ENCODE measurements around the gene POU2F1. TPM values are rescaled to one million over a fixed set of nuclear protein-coding genes. Genes with fewer than 3 reads are reported as not detected.

Gene POU2F1
- total RNA-seq, 1 experiment from 2014 or later = 24.5 TPM

DNA sequence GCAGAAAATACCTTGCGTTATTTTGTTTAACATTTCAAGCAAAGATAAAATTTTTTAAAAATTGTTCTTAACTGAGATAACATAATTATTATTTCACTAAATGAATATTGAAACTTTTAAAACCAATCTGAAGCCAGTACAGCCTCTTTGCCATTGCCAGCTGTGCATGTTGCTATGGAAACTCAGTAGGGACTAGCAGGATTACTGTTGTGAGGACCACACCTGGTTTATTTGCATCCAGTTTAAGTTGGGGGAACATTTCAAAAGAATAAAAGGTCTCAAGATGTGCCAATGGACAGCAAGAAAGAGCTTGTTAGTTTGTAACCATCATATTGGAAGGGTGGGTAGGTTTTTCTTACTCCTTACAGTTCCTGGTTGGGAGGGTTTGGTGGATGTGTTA is 80.7 kb downstream of the POU2F1 start:
- H3K27ac ChIP-seq (ENCODE audit: low read depth, low read length) = no peak overlapping the region
- TF ChIP-seq SIN3A (IDR thresholded peaks at IDR 0.05; ENCODE audit: low read depth) (no peak), ATF3 (IDR thresholded peaks at IDR 0.05) (no peak), EZH2 (IDR thresholded peaks at IDR 0.05) (no peak), SP1 (IDR thresholded peaks at IDR 0.05; ENCODE audit: low read depth) (no peak), SRF (IDR thresholded peaks at IDR 0.05; ENCODE audit: low read depth) (no peak), ELF1 (IDR thresholded peaks at IDR 0.05; ENCODE audit: borderline replicate concordance, low read depth) (no peak), CBX3 (IDR thresholded peaks at IDR 0.05; ENCODE audit: low read depth) (no peak), YY1 (IDR thresholded peaks at IDR 0.05; ENCODE audit: extremely low read depth, insufficient replicate concordance, low read depth, low read length) (no peak), POLR2A (IDR thresholded peaks at IDR 0.05; ENCODE audit: borderline replicate concordance, extremely low read depth, insufficient read depth, insufficient read length) (no peak), ZNF274 (IDR thresholded peaks at IDR 0.05; ENCODE audit: low read depth, low read length) (no peak), EGR1 (IDR thresholded peaks at IDR 0.05; ENCODE audit: low read depth) (no peak), REST (IDR thresholded peaks at IDR 0.05; ENCODE audit: low read depth) (no peak), EZH2phosphoT487 (IDR thresholded peaks at IDR 0.05; ENCODE audit: borderline replicate concordance) (no peak), RAD21 (IDR thresholded peaks at IDR 0.05; ENCODE audit: low read depth) (no peak), FOSL1 (IDR thresholded peaks at IDR 0.05; ENCODE audit: low read depth) (no peak)
- TF ChIP-seq, protein P1, sequence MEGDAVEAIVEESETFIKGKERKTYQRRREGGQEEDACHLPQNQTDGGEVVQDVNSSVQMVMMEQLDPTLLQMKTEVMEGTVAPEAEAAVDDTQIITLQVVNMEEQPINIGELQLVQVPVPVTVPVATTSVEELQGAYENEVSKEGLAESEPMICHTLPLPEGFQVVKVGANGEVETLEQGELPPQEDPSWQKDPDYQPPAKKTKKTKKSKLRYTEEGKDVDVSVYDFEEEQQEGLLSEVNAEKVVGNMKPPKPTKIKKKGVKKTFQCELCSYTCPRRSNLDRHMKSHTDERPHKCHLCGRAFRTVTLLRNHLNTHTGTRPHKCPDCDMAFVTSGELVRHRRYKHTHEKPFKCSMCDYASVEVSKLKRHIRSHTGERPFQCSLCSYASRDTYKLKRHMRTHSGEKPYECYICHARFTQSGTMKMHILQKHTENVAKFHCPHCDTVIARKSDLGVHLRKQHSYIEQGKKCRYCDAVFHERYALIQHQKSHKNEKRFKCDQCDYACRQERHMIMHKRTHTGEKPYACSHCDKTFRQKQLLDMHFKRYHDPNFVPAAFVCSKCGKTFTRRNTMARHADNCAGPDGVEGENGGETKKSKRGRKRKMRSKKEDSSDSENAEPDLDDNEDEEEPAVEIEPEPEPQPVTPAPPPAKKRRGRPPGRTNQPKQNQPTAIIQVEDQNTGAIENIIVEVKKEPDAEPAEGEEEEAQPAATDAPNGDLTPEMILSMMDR (IDR thresholded peaks at IDR 0.05 in 2 of 3, conservative IDR thresholded peaks at IDR 0.05 in 1 of 3; ENCODE audit: borderline replicate concordance in 1 of 3, insufficient read depth in 1 of 3, low read depth in 2 of 3, low read length in 2 of 3) = no peak
- TF ChIP-seq, protein P2, sequence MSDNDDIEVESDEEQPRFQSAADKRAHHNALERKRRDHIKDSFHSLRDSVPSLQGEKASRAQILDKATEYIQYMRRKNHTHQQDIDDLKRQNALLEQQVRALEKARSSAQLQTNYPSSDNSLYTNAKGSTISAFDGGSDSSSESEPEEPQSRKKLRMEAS (IDR thresholded peaks at IDR 0.05) = no peak
- peaks cover 0 to 6% of the 10 kb centered on the region in 2 experiments; a peak in 1 of 4 replicates for H3K4me1 ChIP-seq (ENCODE audit: control insufficient read depth in 1 of 2, insufficient read depth in 2 of 2, low read length in 2 of 2)
- H3K4me2 ChIP-seq (ENCODE audit: low read length) = no peak overlapping the region
- ChIA-PET POLR2A (no interaction called here), RAD21 (ENCODE audit: low non-redundant PET in 1 of 2, low total read pairs in 2 of 2, uncharacterized antibody in 2 of 2, unreplicated experiment in 2 of 2) (no interaction called here), CTCF (no interaction called here)
- no peak overlapping the region for H3K9ac ChIP-seq (ENCODE audit: low read length)
- ATAC-seq (no peak), DNase-seq (ENCODE audit: low read depth, low spot score) (no peak)
- H3K27me3 ChIP-seq (ENCODE audit: insufficient read depth, low read length) = no peaks in the 10 kb centered on the region
- no peaks in the 10 kb centered on the region for H3K36me3 ChIP-seq (ENCODE audit: control insufficient read depth in 1 of 2, insufficient read depth in 2 of 2, low read length in 2 of 2)
- intact Hi-C loops (cut with micrococcal nuclease) = no loop called here
- H3K9me3 ChIP-seq (ENCODE audit: control insufficient read depth in 1 of 2, insufficient read depth in 1 of 2, low read depth in 1 of 2, low read length in 2 of 2) = no peaks in the 10 kb centered on the region
- no peak overlapping the region for H3K4me3 ChIP-seq (replicated peaks in 1 of 2; ENCODE audit: low read depth in 1 of 2, low read length in 2 of 2)
- H2AFZ ChIP-seq (ENCODE audit: low read depth, low read length, poor library complexity, severe bottlenecking) = no peak overlapping the region
- no TSS peak for BruUV-seq (replicated peaks)
- H4K20me1 ChIP-seq (ENCODE audit: insufficient read depth) = no peaks in the 10 kb centered on the region
- no peaks in the 10 kb centered on the region for H3K9me2 ChIP-seq (ENCODE audit: insufficient read depth)
- peaks cover 46% of the 10 kb centered on the region for H3K79me2 ChIP-seq (ENCODE audit: insufficient read depth, low read length)

Data from HCT116 (cell line).